Measurements from ENCODE around the gene DDX55.

DDX55 gene

DNA sequence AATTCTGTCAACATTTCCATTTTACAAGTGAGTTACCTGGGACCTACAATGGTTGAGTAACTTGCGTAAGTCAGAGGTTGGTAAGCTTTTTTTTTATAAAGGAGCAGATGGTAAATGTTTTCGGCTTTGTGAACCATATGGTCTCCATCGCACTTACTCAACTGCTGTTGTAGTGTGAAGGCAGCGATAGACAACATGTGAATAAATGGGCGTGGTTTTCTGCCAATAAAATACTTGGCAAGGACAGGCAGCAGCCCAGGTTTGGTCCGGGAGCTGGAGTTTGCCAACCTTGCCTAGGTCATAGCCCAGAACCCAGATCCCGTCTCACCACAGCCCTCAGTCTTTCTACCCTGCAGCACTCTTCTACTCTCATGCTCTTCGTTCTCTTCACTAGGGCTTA lies 6.3 kb downstream of the DDX55 start:
- no peak for DNase-seq (ENCODE audit: low spot score)

DNA sequence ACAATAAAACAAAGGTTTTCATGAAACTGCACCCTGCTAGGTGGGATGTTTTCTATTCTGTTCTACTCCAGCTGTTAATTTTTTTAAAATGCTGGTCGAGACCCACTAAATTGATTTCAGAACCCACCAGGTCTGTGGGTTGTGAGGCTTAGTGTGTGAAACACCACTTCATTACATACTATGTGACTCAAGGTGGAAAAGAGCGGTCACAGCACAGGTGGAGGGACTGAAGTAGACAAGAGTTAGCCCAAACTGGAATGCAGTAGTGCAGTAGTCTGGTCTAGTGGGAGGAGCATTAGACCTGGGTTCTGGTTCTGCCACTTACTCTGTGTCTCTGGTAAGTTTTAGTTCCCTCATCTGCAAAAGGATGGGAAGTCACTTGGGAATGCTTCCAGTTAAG lies 12.2 kb downstream of the DDX55 start:
- no peak for DNase-seq (ENCODE audit: low spot score)

DNA sequence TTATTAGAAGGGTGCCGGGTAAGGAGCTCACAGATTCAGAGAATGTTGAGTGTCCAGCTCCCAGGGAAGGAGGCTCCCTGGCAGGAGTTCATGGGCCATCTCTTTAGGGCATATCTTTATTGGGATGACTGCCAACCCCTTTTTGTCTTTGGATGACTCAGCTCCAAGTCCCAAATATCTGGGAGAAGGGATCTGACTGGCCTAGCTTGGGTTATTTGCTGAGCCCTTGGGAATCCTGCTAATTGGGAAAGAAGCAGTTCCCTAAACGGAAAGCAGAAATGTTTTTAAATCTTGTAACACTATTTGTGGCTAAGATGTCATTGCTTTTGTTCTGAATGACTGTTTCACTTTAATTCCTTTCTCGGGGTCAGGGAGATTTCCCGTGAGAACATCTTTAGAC lies 12.6 kb downstream of the DDX55 start:
- no peak for DNase-seq (ENCODE audit: low spot score)

DNA sequence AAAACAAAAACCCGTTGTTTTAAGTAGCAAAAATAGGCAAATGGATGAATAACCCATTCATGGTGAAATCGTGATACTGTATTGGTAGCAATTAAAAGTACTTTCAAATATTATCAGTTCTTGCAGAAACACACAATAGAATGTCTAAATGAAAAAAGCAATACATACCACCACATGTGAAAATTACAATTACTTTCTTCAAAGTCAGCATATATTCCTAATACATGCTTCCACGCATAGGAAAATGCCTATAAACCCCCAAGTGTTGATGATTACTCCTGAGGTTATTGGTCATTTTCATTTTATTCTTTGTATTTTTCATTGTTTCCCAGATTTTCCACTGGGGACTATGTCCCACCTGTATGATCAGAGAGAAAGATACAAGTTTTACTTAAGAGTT lies 15.2 kb downstream of the DDX55 start:
- no peak for DNase-seq (ENCODE audit: low spot score)

DNA sequence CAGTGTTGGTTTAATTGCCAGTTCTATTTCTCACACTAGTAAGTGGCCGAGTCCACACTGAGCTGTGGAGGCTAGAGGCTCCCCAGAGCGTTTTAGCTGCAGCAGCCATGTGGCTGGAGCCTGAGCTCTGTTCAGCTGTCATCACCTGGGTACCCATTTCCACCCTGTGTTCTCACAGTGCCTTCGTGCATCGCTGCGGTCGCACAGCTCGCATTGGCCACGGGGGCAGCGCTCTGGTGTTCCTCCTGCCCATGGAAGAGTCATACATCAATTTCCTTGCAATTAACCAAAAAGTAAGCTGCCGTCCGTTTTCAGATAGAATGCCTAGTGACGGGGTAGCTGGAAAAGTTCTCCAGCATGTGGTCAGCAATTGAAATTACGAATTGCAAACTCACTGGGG lies 15.7 kb downstream of the DDX55 start:
- DNase-seq (ENCODE audit: low spot score) = no peak

DNA sequence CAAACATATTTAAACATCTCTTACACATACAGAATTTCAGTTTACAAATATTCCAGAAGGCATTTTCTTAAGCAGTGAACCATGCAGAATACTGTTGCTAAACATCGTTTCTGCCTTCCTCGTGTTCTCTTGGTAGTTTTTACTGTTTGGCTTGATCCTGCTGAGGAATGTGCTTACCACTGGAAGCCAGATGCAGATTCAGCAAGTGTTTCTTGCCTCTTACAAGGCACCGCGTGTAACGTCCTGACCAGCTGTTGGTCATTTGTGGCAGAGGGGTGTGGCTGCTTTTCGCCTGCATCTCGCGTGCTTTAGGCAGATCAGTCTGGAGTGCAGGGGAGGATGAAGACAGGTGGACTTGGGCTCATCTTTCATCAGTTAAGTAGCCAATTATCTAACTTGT lies 19.2 kb downstream of the DDX55 start:
- DNase-seq (ENCODE audit: low spot score) = no peak

DNA sequence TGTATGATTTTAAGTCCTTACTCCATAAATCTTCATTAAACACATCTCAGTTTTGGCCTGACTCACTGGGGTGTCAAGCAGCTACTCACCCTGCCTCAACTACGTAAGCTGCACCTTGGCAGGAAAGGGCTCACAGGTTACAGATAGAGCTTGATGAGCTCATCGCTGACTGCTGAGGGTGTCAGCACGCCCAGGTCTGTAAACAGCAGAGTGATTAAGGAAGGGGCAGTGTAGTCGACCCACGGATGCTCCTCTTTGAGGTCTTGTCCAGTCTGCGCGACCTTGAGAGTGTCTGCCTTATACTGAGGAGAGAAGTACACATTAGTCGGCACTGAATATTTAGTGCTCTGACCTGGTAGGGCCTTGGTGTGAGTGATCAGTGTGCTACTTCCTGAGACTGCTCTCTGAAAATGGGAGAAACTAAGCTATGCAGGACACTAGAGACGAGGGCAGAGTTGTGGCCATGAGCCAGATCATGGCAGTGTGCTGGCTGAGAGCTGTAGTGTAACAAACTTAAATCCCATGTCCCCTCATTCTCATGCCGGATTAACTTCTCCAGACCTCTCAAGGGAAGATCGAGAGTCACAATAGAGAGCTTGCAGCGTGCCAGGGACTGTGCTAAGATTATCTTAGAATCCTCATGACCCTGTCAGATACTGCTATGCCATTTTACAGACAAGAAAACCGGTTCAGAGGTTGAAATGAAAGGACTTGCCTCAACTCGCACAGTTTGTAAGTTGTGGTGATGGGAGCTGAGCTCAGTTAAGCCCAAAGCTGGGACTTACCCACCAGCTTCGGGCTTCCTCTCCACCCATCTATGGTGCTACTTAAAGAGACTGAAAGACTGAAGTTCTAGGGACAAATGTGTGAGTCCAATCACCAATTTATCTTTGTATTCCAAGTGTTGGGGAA lies 20.0 kb downstream of the DDX55 start:
- peak; percentile 7 for DNase-seq (ENCODE audit: low spot score)

DNA sequence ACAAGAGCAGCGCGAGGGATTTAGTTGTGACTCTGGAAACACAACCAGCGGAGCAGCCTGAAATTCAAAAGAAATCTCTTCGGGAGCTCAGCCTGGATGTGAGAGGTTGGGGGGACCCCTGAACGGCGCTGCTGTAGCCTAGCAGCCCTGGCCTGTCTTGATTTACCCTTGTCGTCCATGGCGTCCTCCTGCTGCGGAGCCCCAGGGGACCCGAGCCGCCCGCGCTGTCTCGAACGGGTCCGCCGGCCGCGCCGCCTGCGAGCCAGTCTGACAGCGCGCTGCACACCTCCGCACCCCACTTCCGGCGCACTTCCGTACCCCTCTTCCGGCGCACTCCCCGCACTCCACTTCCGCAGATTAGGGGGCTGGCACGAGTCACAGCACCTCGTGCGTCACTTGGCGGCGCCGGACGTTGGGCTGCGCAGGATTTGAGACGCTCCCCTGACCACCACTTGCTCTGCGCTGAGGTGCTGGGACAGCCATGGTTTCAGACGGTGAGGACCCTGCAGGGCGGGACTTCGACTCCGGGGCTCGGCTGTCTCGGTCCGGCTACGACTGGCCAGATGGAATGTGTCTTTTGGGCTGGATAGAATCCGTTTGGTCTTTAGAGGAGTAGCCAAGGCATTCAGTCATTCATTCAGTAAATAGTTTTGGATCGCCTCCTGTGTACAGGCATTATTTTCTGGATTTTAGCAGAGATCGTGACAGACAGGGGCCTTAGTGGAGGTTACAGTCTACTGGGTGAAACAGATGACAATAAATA lies 31.7 kb downstream of the DDX55 start, which contains the start of the genes EIF2B1 and GTF2H3:
Gene EIF2B1, minus strand, starts transcription at position 308 of the 763 bp plus-strand sequence. Its CDS starts 129 bp downstream, at position 179.
Gene GTF2H3, plus strand, starts transcription at position 451 of the 763 bp plus-strand sequence. Its CDS starts 31 bp downstream, at position 482.
- DNase-seq (ENCODE audit: low spot score) = peak; percentile 97

DNA sequence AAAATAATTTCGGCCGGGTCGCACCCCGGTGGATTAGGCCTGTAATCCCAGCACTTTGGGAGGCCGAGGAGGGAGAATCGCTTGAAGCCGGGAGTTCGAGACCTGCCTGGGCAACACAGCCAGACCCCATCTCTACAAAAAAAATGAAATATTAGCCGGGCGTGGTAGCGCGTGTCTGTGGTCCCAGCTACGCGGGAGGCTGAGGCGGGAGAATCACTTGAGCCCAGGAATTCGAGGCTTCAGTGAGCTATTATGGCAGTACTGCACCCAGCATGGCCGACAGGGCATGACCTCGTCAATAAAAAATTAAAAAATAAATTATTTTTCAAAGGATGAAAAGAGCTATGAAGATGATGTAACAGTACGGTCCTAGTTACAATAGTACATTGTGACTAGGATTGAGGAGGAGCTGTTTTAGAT lies 32.3 kb downstream of the DDX55 start:
- DNase-seq (ENCODE audit: low spot score) = peak; percentile 8

DNA sequence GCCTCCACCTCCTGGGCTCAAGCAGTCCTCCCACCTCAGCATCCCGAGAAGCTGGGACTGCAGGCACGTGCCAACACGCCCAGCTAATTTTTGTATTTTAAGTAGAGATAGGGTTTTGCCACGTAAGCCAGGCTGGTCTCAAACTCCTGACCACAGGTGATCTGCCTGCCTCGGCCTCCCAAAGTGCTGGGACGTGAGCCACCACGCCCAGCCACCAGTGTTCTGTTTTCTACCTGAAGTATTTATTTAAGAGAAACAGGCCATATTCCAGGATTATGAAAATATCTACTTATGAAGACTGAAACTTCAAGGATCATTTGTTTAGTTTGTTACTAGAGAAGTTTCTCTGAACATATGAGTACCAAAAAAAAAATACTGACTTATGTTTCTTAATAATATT lies 42.0 kb downstream of the DDX55 start:
- no peak for DNase-seq (ENCODE audit: low spot score)

DNA sequence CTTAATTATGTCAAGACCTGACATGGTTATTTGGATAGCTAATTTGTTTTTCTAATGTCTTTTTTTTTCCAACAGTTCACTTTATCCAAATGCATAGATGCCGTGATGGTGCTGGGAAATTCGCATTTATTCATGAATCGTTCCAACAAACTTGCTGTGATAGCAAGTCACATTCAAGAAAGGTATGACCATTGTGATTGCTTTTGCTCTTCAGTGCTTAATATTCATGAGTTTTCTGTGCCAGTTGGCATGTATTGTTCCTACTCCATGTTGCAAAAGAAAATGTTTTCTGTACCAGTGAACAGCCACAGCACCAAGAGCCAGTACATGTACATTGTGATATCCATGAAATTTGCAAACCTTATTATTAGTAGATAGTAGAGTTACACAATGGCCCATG lies 43.5 kb downstream of the DDX55 start:
- DNase-seq (ENCODE audit: low spot score) = no peak

DNA sequence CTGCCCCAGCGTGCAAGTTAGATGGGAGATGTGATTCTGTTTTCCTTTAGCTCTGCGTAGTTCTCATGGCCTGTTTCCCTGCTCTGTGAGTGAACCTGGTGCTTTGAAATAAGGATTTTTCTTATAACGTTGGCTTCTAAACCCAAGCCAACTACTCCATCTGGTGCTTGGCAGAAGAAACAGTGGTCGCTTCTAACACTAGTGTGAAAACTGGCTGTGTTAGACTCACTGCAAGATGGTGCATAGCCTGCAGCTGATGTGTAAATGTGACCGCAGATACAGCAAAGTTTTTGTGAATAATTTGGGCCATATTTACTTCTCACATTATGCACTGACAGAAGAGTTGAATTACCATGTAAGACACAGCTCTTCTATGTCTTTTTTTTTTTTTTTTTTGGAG lies 44.0 kb downstream of the DDX55 start:
- no peak for DNase-seq (ENCODE audit: low spot score)

DNA sequence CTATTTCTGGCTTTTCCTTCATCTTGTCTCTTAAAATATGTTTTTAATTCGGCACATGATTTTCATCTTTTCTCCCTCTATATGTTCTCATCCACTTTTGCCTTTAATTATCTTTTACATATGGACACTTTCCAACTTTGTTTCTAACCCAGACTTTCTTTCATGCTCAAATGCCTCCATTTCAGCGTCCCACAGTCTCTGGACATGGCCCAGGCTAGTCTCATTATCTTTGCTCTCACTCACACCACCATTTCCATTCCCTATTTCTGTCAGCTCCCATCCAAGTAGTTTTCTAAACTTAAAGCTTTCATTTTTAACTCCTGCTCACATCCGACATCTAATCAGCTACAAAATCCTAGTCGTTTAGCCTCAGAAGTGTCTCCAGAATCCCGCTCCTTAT lies 46.5 kb downstream of the DDX55 start:
- no peak for DNase-seq (ENCODE audit: low spot score)

DNA sequence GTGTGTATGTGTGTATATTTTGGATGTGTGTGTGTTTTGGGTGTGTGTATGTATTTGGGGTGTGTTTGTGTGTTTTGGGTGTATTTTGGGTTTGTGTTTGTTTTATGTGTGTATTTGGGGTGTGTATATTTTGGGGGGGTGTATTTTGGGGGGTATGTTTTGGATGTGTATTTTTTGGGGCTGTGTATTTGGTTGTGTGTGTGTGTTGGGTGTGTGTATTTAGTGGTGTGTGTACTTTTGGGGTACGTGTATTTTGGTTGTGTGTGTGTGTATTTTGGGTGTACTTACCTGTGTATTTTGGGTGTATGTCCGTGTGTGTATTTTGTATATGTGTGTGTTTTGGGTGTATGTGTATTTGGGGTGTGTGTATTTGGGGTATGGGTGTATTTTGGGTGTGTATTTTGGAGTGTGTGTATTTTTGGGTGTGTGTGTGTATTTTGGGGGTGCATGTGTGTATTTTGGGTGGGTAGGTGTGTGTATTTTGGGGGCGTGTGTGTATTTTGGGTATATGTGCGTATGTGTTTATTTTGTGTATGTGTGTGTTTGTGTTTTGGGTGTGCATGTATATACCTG lies 52.3 kb downstream of the DDX55 start:
- no peak for DNase-seq (ENCODE audit: low spot score)

DNA sequence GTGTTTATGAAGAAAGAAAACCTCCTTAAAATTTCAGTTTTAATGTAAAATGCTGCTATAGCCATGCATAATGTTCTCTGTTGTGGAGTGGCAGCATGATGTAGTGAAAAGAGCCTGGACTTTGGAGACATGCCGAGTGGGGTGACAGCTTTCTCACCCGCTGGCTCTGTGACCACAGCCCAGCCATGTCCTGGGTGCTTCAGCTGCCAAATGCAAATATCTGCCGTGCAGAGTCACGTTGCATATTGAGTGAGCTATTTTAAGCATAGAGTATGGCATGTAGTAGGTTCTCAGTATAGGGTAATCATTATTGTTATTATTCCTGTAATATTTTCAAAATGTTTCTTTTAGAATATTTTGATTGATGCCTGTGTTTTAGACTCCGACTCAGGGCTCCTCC lies 53.5 kb downstream of the DDX55 start:
- no peak for DNase-seq (ENCODE audit: low spot score)

DNA sequence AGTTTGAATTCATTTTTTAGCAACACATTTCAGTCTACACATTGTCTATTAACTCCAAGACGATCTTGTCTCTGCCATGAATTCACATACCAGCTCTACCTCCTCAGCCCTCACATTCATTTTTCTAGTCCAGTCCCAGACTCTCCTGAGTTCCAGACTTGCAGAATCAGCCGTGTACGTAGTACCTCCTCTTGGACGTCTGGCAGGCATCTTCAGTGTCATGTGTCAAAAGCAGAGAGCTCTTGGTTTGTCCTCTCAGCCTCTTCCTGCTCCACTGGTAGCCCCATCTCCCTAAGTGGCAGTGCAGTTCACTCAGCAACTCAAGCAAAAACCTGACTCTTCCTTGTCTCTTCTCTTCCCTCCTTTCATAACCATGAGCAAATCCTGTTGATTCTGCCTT lies 54.5 kb downstream of the DDX55 start:
- DNase-seq (ENCODE audit: low spot score) = no peak

DNA sequence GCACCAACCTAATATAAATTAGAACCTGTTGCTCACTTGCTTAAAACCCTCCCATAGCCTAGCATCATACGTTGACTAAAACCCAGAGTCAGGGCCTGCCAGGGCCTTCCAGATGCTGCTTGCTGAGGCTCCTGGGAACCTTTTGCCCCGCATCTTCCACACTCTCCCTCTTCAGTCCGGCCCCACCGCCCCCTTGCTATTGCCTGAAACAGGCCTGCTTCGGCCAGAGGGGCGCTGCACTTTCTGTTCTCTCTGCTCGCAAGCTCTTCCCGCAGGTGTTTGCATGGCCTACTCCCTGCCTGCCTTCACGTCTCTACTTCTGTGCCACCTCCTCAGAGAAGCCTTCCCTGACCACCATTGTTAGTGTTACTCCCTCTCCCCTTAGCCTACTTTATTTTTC lies 55.3 kb downstream of the DDX55 start:
- no peak for DNase-seq (ENCODE audit: low spot score)

DNA sequence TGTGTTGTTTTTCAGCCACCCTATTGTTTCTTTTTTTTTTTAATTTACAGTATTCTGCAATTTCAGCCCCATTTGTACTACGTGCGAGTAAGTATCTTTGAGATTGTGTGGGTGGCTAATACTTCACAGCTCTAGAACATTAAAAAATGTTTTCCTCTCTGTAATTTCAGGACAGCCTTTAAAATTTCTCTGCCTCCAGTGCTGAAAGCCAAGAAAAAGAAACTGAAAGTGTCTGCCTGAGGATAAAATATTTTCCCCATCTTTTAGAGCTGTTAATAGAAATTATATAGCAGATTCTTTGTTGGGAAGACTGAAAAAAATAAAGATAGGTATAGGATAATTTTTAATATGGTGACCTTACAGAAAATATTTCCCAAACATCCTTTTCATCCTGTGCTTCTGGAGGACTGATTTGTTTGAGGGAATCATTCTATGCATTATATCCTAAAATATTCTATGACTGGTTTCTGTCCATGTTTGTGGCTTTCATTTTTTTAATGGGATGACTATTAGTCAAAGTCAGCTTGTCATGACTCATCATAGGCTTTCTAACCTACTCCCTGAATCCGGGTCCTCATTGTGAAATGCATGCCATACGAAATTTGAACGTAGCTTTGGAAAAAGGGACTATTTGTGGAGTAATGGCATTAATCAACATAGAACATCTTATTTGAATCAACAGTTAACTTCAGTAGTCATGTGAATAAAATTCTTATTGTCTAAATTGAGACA lies 58.3 kb downstream of the DDX55 start:
- peak; percentile 60 for DNase-seq (ENCODE audit: low spot score)

DNA sequence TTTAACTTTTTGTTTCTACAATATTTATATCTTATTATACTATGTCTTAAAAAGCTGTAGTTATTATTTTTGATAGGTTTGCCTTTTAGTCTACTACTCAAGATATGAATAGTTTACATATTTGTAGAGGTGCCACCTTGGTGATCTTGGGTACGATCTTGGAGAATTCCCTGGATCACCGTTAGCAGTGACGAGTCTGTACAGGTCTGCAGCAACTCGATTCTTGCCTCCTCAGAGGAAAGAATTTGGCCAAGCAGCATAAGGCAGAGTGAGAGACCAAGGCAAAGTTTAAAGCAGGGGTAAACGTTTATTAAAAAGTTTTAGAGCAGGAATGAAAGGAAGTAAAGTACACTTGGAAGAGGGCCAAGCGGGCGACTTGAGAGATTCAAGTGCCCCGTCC lies 65.9 kb downstream of the DDX55 start:
- DNase-seq (ENCODE audit: low spot score) = no peak

Data from kidney tubule cell (primary cell).